ENCODE data around the gene DENND1B.

- TF ChIP-seq EZH2 (IDR thresholded peaks at IDR 0.05; ENCODE audit: insufficient read depth, poor library complexity, severe bottlenecking) = no peak
- no peak for TF ChIP-seq EZH2phosphoT487 (IDR thresholded peaks at IDR 0.05; ENCODE audit: insufficient read depth, low read depth)
These were observed 3.2 kb downstream of the DENND1B start for GRCh38 chr1:197771904-197772556.
